Caco-2 (cell line): Measurements from ENCODE around the gene PTOV1. TPM values are rescaled to one million over a fixed set of nuclear protein-coding genes. Genes with fewer than 3 reads are reported as not detected.

Experiments
- BruUV-seq: library from RNA; stranded (reverse); fragments of 400-500 nt; replicated peaks from 2 replicates; lab custom pipeline; 2021; lab: Mats Ljungman, UMichigan
- CTCF ChIA-PET: fragments of 300-600 bp; sonication (Branson Sonifier 250); formaldehyde crosslinking; loops from one replicate; lab custom pipeline; 2022; ENCODE audit warnings: antibody characterized with exemption; lab: Charles Lee
- POLR2A ChIA-PET: fragments of 300-600 bp; sonication (Branson Sonifier 250); formaldehyde crosslinking; loops from one replicate; lab custom pipeline; 2022; ENCODE audit warnings: antibody characterized with exemption; lab: Charles Lee
- DNase-seq, 2 experiments: peaks; one replicate each; pipeline versions ENCODE4 v3.0.0 to v3.0.0-alpha.2; 2020 to 2022
- H3K27me3 ChIP-seq: replicated peaks from 2 replicates; pipeline ENCODE4 v1.6.0; 2011; ENCODE audit warnings: low read length; ENCODE audit not compliant: control insufficient read depth, insufficient read depth
- H3K36me3 ChIP-seq: 2 replicates; pipeline ENCODE4 v1.5.1; 2011; ENCODE audit warnings: low read length; ENCODE audit not compliant: control insufficient read depth, insufficient read depth
- H3K4me1 ChIP-seq: fragments of 250-450 bp; sonication (Bioruptor Pico); 2 replicates; pipeline ENCODE4 v1.5.1; 2020; ENCODE audit warnings: mild to moderate bottlenecking
- H3K4me3 ChIP-seq: 2 replicates; pipeline ENCODE4 v1.5.1; 2011; ENCODE audit warnings: low read depth, mild to moderate bottlenecking, control low read depth, low read length
- H3K9me3 ChIP-seq: fragments of 250-450 bp; sonication (Bioruptor Pico); 2 replicates; pipeline ENCODE4 v1.5.1; 2020; ENCODE audit warnings: mild to moderate bottlenecking, moderate library complexity
- H3K27ac Mint-ChIP-seq: one replicate; pipeline ENCODE4 v1.8.0; 2022; ENCODE audit warnings: mixed read lengths; ENCODE audit not compliant: unreplicated experiment
- H3K27me3 Mint-ChIP-seq: one replicate; pipeline ENCODE4 v1.8.0; 2022; ENCODE audit warnings: mixed read lengths; ENCODE audit not compliant: insufficient read depth, unreplicated experiment
- H3K36me3 Mint-ChIP-seq: one replicate; pipeline ENCODE4 v1.8.0; 2022; ENCODE audit warnings: mild to moderate bottlenecking, mixed read lengths; ENCODE audit not compliant: insufficient read depth, unreplicated experiment
- H3K4me1 Mint-ChIP-seq: one replicate; pipeline ENCODE4 v1.8.0; 2022; ENCODE audit warnings: low read depth, mixed read lengths; ENCODE audit not compliant: unreplicated experiment
- H3K4me3 Mint-ChIP-seq: one replicate; pipeline ENCODE4 v1.8.0; 2022; ENCODE audit warnings: mild to moderate bottlenecking, moderate library complexity, mixed read lengths; ENCODE audit not compliant: unreplicated experiment
- H3K9me3 Mint-ChIP-seq: one replicate; pipeline ENCODE4 v1.8.0; 2022; ENCODE audit warnings: mixed read lengths; ENCODE audit not compliant: unreplicated experiment
- intact Hi-C: fragments of 100-400 bp; cut with micrococcal nuclease; formaldehyde crosslinking; loops from one replicate; pipeline ENCODE4 v1.10.0; 2022; ENCODE audit not compliant: unreplicated experiment
- total RNA-seq: library from RNA; stranded (reverse); gene quantifications from 2 replicates; pipeline ENCODE4 v1.2.3, GENCODE V29; 2022
- TF ChIP-seq, protein P1 (sequence below), 2 experiments: fragments of 200-600 bp in 1 of 2; IDR thresholded peaks; 1 replicate in 1 of 2; 2 replicates in 1 of 2; pipeline versions ENCODE4 v1.5.1 to v1.8.0; 2011 to 2022; ENCODE audit warnings: antibody characterized with exemption in 1 of 2, control low read depth in 1 of 2, inconsistent platforms in 1 of 2, low read depth in 1 of 2, low read length in 1 of 2, mild to moderate bottlenecking in 1 of 2, moderate library complexity in 1 of 2; ENCODE audit not compliant: insufficient read depth in 1 of 2, severe bottlenecking in 1 of 2, unreplicated experiment in 1 of 2

The PTOV1 gene
- total RNA-seq, 1 experiment from 2014 or later = 209 TPM

DNA sequence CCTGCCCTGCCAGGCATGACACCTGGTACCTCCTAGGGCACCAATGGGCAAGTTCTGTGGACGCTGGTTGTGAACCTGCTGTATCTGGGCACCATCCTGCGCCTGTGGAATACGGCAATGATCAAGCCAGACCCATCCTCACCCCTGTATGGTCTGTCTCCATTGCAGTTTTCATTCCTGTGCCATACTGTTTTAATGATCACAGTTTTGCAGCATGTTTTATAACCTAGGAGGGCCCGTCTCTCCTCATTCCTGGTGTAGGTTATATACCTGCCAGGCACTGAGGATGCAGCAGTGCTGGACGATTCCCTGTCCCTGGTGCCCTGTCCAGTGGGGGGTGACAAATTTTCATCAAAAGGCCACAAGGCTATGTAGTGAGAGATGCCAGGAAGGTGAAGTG is 32.1 kb downstream of the PTOV1 start:
- CTCF ChIA-PET = interaction anchor here (0.6 kb wide), 1 partner anchor 22 kb away, joined by 3 read pairs; no protein-coding TSS in a partner anchor
- peaks cover 9% of the 10 kb centered on the region; the same call in 1 of the 2 replicates for H3K4me1 ChIP-seq
- no peak overlapping the region for H3K4me3 Mint-ChIP-seq
- intact Hi-C loops = no loop called here
- no TSS peak for BruUV-seq
- H3K4me3 ChIP-seq = no peak overlapping the region
- H3K9me3 ChIP-seq = 0 out of 2 replicates have a peak, but pooled peaks cover 4% of the 10 kb centered on the region
- DNase-seq = peak in 1 of 2 experiments; percentile 23
- no peaks in the 10 kb centered on the region for H3K9me3 Mint-ChIP-seq
- H3K27me3 ChIP-seq = no peaks in the 10 kb centered on the region
- no peaks in the 10 kb centered on the region for H3K4me1 Mint-ChIP-seq
- no peaks in the 10 kb centered on the region for H3K27me3 Mint-ChIP-seq
- peaks cover 13% of the 10 kb centered on the region for H3K36me3 ChIP-seq
- peaks cover 27% of the 10 kb centered on the region for H3K36me3 Mint-ChIP-seq
- POLR2A ChIA-PET = no interaction called here
- TF ChIP-seq, protein P1, sequence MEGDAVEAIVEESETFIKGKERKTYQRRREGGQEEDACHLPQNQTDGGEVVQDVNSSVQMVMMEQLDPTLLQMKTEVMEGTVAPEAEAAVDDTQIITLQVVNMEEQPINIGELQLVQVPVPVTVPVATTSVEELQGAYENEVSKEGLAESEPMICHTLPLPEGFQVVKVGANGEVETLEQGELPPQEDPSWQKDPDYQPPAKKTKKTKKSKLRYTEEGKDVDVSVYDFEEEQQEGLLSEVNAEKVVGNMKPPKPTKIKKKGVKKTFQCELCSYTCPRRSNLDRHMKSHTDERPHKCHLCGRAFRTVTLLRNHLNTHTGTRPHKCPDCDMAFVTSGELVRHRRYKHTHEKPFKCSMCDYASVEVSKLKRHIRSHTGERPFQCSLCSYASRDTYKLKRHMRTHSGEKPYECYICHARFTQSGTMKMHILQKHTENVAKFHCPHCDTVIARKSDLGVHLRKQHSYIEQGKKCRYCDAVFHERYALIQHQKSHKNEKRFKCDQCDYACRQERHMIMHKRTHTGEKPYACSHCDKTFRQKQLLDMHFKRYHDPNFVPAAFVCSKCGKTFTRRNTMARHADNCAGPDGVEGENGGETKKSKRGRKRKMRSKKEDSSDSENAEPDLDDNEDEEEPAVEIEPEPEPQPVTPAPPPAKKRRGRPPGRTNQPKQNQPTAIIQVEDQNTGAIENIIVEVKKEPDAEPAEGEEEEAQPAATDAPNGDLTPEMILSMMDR (IDR thresholded peaks at IDR 0.05; ENCODE audit: insufficient read depth in 1 of 2, low read depth in 1 of 2, low read length in 1 of 2, severe bottlenecking in 1 of 2, unreplicated experiment in 1 of 2) = no peak
- H3K27ac Mint-ChIP-seq = no peak overlapping the region

DNA sequence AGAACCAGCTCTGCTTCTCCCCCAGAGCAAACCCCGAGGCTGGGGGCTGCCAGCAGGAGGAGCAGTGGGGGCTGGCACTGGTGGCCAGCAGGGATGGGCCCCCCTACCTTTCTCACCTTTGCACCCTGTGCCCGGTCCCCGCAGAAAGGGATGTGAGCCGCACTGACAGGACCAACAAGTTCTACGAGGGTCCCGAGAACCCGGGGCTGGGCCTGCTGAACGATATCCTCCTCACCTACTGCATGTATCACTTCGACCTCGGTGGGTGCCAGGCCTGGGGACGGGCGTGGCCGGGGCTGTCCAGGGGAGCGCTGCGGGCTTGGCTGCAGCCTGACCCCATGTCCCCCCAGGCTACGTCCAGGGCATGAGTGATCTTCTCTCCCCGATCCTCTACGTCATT is 33.1 kb downstream of the PTOV1 start:
- Mint-ChIP-seq H3K27me3 (no peaks in the 10 kb centered on the region), H3K27ac (no peak overlapping the region), H3K4me1 (no peaks in the 10 kb centered on the region), H3K4me3 (no peak overlapping the region), H3K36me3 (peaks cover 36% of the 10 kb centered on the region), H3K9me3 (no peaks in the 10 kb centered on the region)
- ChIA-PET POLR2A (no interaction called here), CTCF (interaction anchor here (0.6 kb wide), 1 partner anchor 166 kb away, joined by 5 read pairs; no protein-coding TSS in a partner anchor)
- peak in 1 of 2 experiments; percentile 31 for DNase-seq
- no TSS peak for BruUV-seq
- H3K9me3 ChIP-seq = 0 out of 2 replicates have a peak, but pooled peaks cover 4% of the 10 kb centered on the region
- intact Hi-C loops = no loop called here
- no peak overlapping the region for H3K4me3 ChIP-seq
- no peaks in the 10 kb centered on the region for H3K27me3 ChIP-seq
- H3K36me3 ChIP-seq = peaks cover 12% of the 10 kb centered on the region
- TF ChIP-seq, protein P1 (IDR thresholded peaks at IDR 0.05; ENCODE audit: insufficient read depth in 1 of 2, low read depth in 1 of 2, low read length in 1 of 2, severe bottlenecking in 1 of 2, unreplicated experiment in 1 of 2) = no peak
- H3K4me1 ChIP-seq = peaks cover 4% of the 10 kb centered on the region

DNA sequence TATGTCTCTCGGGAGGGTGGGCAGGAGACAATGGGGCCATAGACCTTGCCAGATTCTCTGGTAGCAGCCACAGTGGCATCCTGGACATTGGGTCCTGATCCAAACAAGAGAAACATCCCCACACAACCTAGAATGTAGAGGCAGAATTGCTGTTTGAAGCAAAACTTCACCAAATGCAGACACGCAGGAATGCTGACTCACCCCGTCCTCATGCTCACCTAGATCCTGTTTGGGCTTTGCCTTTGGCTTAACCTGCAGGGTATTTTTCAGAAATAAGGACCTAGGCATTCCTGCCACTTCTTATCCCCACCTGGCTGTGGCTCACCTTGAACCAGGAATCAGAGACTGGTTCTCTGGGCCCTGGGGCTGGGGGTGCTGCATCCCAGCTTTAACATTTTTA is 33.8 kb downstream of the PTOV1 start:
- POLR2A ChIA-PET = no interaction called here
- peaks cover 40% of the 10 kb centered on the region for H3K36me3 Mint-ChIP-seq
- no peak for DNase-seq

More for the DNA sequence above, 33.8 kb downstream of the PTOV1 start:
- 0 out of 2 replicates have a peak, but pooled peaks cover 4% of the 10 kb centered on the region for H3K9me3 ChIP-seq
- H3K27ac Mint-ChIP-seq = no peak overlapping the region
- no peak overlapping the region for H3K4me3 Mint-ChIP-seq
- no peaks in the 10 kb centered on the region for H3K9me3 Mint-ChIP-seq
- H3K27me3 ChIP-seq = no peaks in the 10 kb centered on the region
- H3K36me3 ChIP-seq = peaks cover 11% of the 10 kb centered on the region
- intact Hi-C loops = no loop called here
- H3K4me1 Mint-ChIP-seq = no peaks in the 10 kb centered on the region
- CTCF ChIA-PET = no interaction called here
- no peak overlapping the region for H3K4me3 ChIP-seq
- TF ChIP-seq, protein P1 (IDR thresholded peaks at IDR 0.05; ENCODE audit: insufficient read depth in 1 of 2, low read depth in 1 of 2, low read length in 1 of 2, severe bottlenecking in 1 of 2, unreplicated experiment in 1 of 2) = no peak
- H3K27me3 Mint-ChIP-seq = no peaks in the 10 kb centered on the region
- peaks cover 9% of the 10 kb centered on the region for H3K4me1 ChIP-seq
- no TSS peak for BruUV-seq
